Measurements from ENCODE around the gene ATP7A. TPM values are rescaled to one million over a fixed set of nuclear protein-coding genes. Genes with fewer than 3 reads are reported as not detected.
"Not testable (repeated sequence)": the region's sequence is repeated elsewhere in the genome, so short reads cannot be mapped to it uniquely, and the experiment has no call there.

The ATP7A gene
- total and polyA plus RNA-seq, 5 donors from 2014 or later = 2.7 to 13.6 (median 3.0) TPM

GRCh38 chrX:78046362-78046761 is 135.9 kb downstream of the ATP7A start:
- H3K27ac Mint-ChIP-seq = no peak overlapping the region
- no peak overlapping the region for H3K4me3 ChIP-seq (ENCODE audit: low read depth, low read length)
- no peaks in the 10 kb centered on the region for H3K4me1 Mint-ChIP-seq
- no peaks in the 10 kb centered on the region for H3K9me3 Mint-ChIP-seq
- peaks cover 12% of the 10 kb centered on the region for H3K36me3 ChIP-seq (ENCODE audit: control insufficient read depth, insufficient read depth, low read length)
- H3K27ac ChIP-seq (ENCODE audit: insufficient read depth, low read length, poor library complexity, severe bottlenecking) = no peak overlapping the region
- H3K4me3 Mint-ChIP-seq = no peak overlapping the region
- no peak for DNase-seq
- ATAC-seq (ENCODE audit: low read depth in 2 of 2) = no peak
- no peaks in the 10 kb centered on the region for H3K27me3 Mint-ChIP-seq
- no peaks in the 10 kb centered on the region for H3K36me3 Mint-ChIP-seq
- no peaks in the 10 kb centered on the region for H3K9me3 ChIP-seq (ENCODE audit: control insufficient read depth in 2 of 2, low read length in 2 of 2)
- H3K4me1 ChIP-seq (ENCODE audit: control insufficient read depth, insufficient read depth, low read length, poor library complexity, severe bottlenecking) = no peaks in the 10 kb centered on the region
- H3K27me3 ChIP-seq (ENCODE audit: control insufficient read depth, insufficient read depth, low read length) = no peaks in the 10 kb centered on the region

- no peaks in the 10 kb centered on the region for H3K27me3 Mint-ChIP-seq
- no peak for ATAC-seq (ENCODE audit: low read depth in 2 of 2)
- peak overlapping the region in 1 of 3 donors; percentile 50 for H3K27ac Mint-ChIP-seq
- H3K4me1 ChIP-seq (ENCODE audit: control insufficient read depth, insufficient read depth, low read length, poor library complexity, severe bottlenecking) = no peaks in the 10 kb centered on the region
- H3K36me3 ChIP-seq (ENCODE audit: control insufficient read depth, insufficient read depth, low read length) = peaks cover 12% of the 10 kb centered on the region
- no peaks in the 10 kb centered on the region for H3K4me1 Mint-ChIP-seq
- H3K9me3 Mint-ChIP-seq = peaks cover 0 to 9% (median 0%) of the 10 kb centered on the region in 7 donors
- no peaks in the 10 kb centered on the region for H3K27me3 ChIP-seq (ENCODE audit: control insufficient read depth, insufficient read depth, low read length)
- H3K27ac ChIP-seq (ENCODE audit: insufficient read depth, low read length, poor library complexity, severe bottlenecking) = no peak overlapping the region
- H3K4me3 Mint-ChIP-seq = no peak overlapping the region
- DNase-seq = no peak
- H3K9me3 ChIP-seq (ENCODE audit: control insufficient read depth in 2 of 2, low read length in 2 of 2) = no peaks in the 10 kb centered on the region
- no peak overlapping the region for H3K4me3 ChIP-seq (ENCODE audit: low read depth, low read length)
- no peaks in the 10 kb centered on the region for H3K36me3 Mint-ChIP-seq
These were observed 137.6 kb downstream of the ATP7A start for GRCh38 chrX:78048052-78048451.

GRCh38 chrX:78063687-78064086 is 153.2 kb downstream of the ATP7A start:
- Histone ChIP-seq H3K4me3 (ENCODE audit: low read depth, low read length) (no peak overlapping the region), H3K27ac (ENCODE audit: insufficient read depth, low read length, poor library complexity, severe bottlenecking) (no peak overlapping the region), H3K27me3 (ENCODE audit: control insufficient read depth, insufficient read depth, low read length) (no peaks in the 10 kb centered on the region), H3K9me3 (ENCODE audit: control insufficient read depth in 2 of 2, low read length in 2 of 2) (no peaks in the 10 kb centered on the region), H3K36me3 (ENCODE audit: control insufficient read depth, insufficient read depth, low read length) (no peaks in the 10 kb centered on the region), H3K4me1 (ENCODE audit: control insufficient read depth, insufficient read depth, low read length, poor library complexity, severe bottlenecking) (no peaks in the 10 kb centered on the region)
- Mint-ChIP-seq H3K4me3 (no peak overlapping the region), H3K9me3 (peaks cover 0 to 3% (median 0%) of the 10 kb centered on the region in 7 donors), H3K27ac (no peak overlapping the region), H3K27me3 (no peaks in the 10 kb centered on the region), H3K36me3 (no peaks in the 10 kb centered on the region), H3K4me1 (peaks cover 0 to 5% (median 0%) of the 10 kb centered on the region in 4 donors)
- ATAC-seq (ENCODE audit: low read depth in 2 of 2) (no peak), DNase-seq (no peak)

GRCh38 chrX:78064152-78064551 is 153.7 kb downstream of the ATP7A start:
- Mint-ChIP-seq H3K36me3 (no peaks in the 10 kb centered on the region), H3K27me3 (no peaks in the 10 kb centered on the region), H3K9me3 (peaks cover 0 to 7% (median 0%) of the 10 kb centered on the region in 7 donors), H3K4me1 (peaks cover 0 to 5% (median 0%) of the 10 kb centered on the region in 4 donors), H3K27ac (no peak overlapping the region), H3K4me3 (no peak overlapping the region)
- H3K27me3 ChIP-seq (ENCODE audit: control insufficient read depth, insufficient read depth, low read length) = no peaks in the 10 kb centered on the region
- no peak for DNase-seq
- H3K4me1 ChIP-seq (ENCODE audit: control insufficient read depth, insufficient read depth, low read length, poor library complexity, severe bottlenecking) = no peaks in the 10 kb centered on the region
- H3K4me3 ChIP-seq (ENCODE audit: low read depth, low read length) = no peak overlapping the region
- no peak for ATAC-seq (ENCODE audit: low read depth in 2 of 2)
- no peaks in the 10 kb centered on the region for H3K9me3 ChIP-seq (ENCODE audit: control insufficient read depth in 2 of 2, low read length in 2 of 2)
- no peak overlapping the region for H3K27ac ChIP-seq (ENCODE audit: insufficient read depth, low read length, poor library complexity, severe bottlenecking)
- H3K36me3 ChIP-seq (ENCODE audit: control insufficient read depth, insufficient read depth, low read length) = no peaks in the 10 kb centered on the region

- H3K4me1 ChIP-seq (ENCODE audit: control insufficient read depth, insufficient read depth, low read length, poor library complexity, severe bottlenecking); H3K9me3 Mint-ChIP-seq; H3K36me3 Mint-ChIP-seq; H3K36me3 ChIP-seq (ENCODE audit: control insufficient read depth, insufficient read depth, low read length); H3K27me3 ChIP-seq (ENCODE audit: control insufficient read depth, insufficient read depth, low read length); H3K4me3 ChIP-seq (ENCODE audit: low read depth, low read length); H3K27me3 Mint-ChIP-seq; H3K4me3 Mint-ChIP-seq; H3K4me1 Mint-ChIP-seq; H3K9me3 ChIP-seq (ENCODE audit: control insufficient read depth in 2 of 2, low read length in 2 of 2); H3K27ac ChIP-seq (ENCODE audit: insufficient read depth, low read length, poor library complexity, severe bottlenecking): not testable (repeated sequence)
- ATAC-seq (ENCODE audit: low read depth in 2 of 2) = peak in 1 of 2 donors; percentile 12
- peak overlapping the region in 2 of 3 donors; percentile 18 to 32 for H3K27ac Mint-ChIP-seq
- peak in 1 of 3 donors; percentile 25 for DNase-seq
These were observed 154.5 kb downstream of the ATP7A start for GRCh38 chrX:78064698-78065601.

GRCh38 chrX:78066110-78066509 is 155.6 kb downstream of the ATP7A start:
- H3K27me3 Mint-ChIP-seq = no peaks in the 10 kb centered on the region
- Histone ChIP-seq H3K27ac (ENCODE audit: insufficient read depth, low read length, poor library complexity, severe bottlenecking) (no peak overlapping the region), H3K9me3 (ENCODE audit: control insufficient read depth in 2 of 2, low read length in 2 of 2) (no peaks in the 10 kb centered on the region), H3K36me3 (ENCODE audit: control insufficient read depth, insufficient read depth, low read length) (no peaks in the 10 kb centered on the region), H3K27me3 (ENCODE audit: control insufficient read depth, insufficient read depth, low read length) (no peaks in the 10 kb centered on the region), H3K4me1 (ENCODE audit: control insufficient read depth, insufficient read depth, low read length, poor library complexity, severe bottlenecking) (no peaks in the 10 kb centered on the region), H3K4me3 (ENCODE audit: low read depth, low read length) (no peak overlapping the region)
- H3K4me3 Mint-ChIP-seq = no peak overlapping the region
- ATAC-seq (ENCODE audit: low read depth in 2 of 2) = no peak
- peaks cover 0 to 7% (median 0%) of the 10 kb centered on the region in 7 donors for H3K9me3 Mint-ChIP-seq
- H3K27ac Mint-ChIP-seq = no peak overlapping the region
- H3K4me1 Mint-ChIP-seq = peaks cover 0 to 5% (median 0%) of the 10 kb centered on the region in 4 donors
- no peak for DNase-seq
- no peaks in the 10 kb centered on the region for H3K36me3 Mint-ChIP-seq

- Histone ChIP-seq H3K9me3 (ENCODE audit: control insufficient read depth in 2 of 2, low read length in 2 of 2) (no peaks in the 10 kb centered on the region), H3K4me1 (ENCODE audit: control insufficient read depth, insufficient read depth, low read length, poor library complexity, severe bottlenecking) (no peaks in the 10 kb centered on the region), H3K36me3 (ENCODE audit: control insufficient read depth, insufficient read depth, low read length) (no peaks in the 10 kb centered on the region), H3K4me3 (ENCODE audit: low read depth, low read length) (no peak overlapping the region), H3K27ac (ENCODE audit: insufficient read depth, low read length, poor library complexity, severe bottlenecking) (no peak overlapping the region), H3K27me3 (ENCODE audit: control insufficient read depth, insufficient read depth, low read length) (no peaks in the 10 kb centered on the region)
- DNase-seq = no peak
- Mint-ChIP-seq H3K27me3 (no peaks in the 10 kb centered on the region), H3K4me3 (no peak overlapping the region), H3K9me3 (peaks cover 0 to 16% (median 2%) of the 10 kb centered on the region in 7 donors), H3K27ac (peak overlapping the region in 1 of 3 donors; percentile 24), H3K4me1 (peaks cover 0 to 2% (median 0%) of the 10 kb centered on the region in 4 donors), H3K36me3 (peaks cover 6% of the 10 kb centered on the region)
- ATAC-seq (ENCODE audit: low read depth in 2 of 2) = no peak
These were observed 160.8 kb downstream of the ATP7A start for GRCh38 chrX:78071331-78071730.
